ENCODE data around the gene GCKR.

The GCKR gene, protein sequence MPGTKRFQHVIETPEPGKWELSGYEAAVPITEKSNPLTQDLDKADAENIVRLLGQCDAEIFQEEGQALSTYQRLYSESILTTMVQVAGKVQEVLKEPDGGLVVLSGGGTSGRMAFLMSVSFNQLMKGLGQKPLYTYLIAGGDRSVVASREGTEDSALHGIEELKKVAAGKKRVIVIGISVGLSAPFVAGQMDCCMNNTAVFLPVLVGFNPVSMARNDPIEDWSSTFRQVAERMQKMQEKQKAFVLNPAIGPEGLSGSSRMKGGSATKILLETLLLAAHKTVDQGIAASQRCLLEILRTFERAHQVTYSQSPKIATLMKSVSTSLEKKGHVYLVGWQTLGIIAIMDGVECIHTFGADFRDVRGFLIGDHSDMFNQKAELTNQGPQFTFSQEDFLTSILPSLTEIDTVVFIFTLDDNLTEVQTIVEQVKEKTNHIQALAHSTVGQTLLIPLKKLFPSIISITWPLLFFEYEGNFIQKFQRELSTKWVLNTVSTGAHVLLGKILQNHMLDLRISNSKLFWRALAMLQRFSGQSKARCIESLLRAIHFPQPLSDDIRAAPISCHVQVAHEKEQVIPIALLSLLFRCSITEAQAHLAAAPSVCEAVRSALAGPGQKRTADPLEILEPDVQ

DNA sequence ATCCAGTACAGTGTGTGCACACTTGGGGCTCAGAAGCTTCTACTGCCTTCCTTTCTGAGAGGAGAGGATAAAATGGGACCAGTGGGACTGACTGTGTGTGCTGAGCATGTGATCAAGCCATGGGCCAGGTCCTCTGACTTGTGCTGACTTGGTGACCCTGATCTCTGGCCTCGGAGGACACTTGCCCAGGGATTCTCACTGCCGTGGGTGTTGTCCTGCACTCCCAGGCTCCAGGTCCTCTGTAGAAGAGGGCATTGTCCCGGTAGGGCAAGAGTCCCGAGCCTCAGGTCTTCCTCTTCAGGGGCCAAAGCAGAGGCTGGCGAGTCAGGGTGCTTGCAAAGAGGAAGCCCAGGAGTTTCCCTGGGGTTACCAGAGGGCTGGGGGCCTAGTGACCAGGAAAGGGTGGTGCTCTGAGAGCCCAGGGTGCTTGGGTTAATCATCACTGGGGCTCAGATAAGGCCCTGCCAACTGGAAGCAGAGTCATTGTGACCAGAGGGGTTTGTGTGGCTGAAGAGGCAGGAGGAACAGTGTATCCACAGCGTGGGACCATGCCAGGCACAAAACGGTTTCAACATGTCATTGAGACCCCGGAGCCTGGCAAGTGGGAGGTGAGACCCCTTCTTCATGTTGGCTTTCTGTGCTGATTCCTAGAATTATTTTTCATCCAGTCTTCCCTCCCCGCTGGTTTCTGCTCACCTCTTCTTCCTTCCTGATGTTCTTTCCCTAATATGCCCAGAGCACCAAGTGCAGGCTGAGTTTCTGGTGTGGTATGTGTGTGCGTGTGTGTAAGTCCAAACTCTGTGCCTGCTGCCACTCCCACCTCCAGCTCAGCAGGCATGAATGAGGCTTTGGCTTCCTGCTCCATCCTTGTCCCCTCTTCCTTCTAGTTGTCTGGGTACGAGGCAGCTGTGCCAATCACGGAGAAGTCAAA is at the start of gene GCKR:
Gene GCKR (plus strand): TSS at position 483 of the 931 bp plus-strand sequence. CDS start 66 bp downstream, at position 549.
- DNase-seq (ENCODE audit: low spot score) = peak; percentile 50

DNA sequence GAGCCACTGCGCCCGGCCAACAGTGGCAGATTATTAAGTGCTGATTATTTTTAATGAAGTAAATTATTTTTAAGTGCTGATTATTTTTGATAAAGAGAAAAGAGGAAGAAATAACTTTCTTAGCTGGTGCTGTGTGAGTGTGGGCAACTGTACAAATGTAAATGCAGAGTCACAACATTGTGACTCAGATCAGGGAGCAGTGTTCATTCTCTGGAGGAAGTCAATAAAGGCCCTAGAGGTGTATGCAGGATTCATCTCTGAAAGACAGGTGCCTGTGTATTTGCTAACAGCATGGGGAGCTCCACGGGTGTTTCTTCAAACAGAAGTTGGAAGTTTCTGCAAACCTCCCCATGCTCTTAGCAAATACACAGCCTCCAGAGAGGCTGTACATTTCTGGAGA is 48.3 kb upstream of the GCKR start:
- DNase-seq (ENCODE audit: low spot score) = no peak

DNA sequence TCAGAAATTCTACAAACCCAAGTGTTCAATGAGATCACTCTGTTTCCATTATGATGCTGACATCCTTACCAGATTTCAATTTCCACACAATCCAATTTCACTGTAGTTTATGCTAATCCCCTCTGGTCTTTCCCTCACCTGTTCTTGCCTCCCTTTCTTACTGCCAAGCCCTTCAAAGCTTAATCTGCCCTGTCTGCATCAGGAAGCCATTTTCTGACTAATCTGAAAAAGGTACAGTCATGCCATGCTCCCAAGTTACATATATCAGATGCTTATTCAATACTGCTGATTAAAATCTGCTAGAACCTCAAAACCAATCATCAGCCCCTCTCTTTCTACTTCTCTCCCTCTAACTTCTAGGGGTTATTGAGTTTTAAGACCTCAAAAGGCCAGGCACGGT is 45.5 kb upstream of the GCKR start:
- no peak for DNase-seq (ENCODE audit: low spot score)

GRCh38 chr2:27453968-27454367 is 42.7 kb upstream of the GCKR start:
- no peak for DNase-seq (ENCODE audit: low spot score)

DNA sequence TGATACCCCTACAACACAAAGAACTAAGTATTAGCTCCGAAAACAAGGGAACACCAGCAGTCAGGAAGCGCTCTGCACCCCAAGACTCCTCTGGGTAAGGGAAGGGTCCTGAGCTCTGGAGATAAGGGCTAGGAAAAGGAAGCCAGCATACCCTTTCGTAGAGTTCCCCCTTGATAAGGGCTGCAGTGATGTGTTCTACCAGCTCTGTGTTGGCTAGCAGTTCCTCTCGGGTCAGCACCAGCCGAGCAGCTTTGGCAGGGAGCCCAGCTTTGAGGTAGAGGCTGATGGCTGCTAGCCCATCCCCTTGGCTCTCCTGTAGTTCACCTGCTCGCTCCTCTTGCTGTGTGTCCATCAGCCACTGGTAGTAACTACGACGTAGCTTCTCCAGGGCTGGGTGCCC is 35.5 kb upstream of the GCKR start:
- DNase-seq (ENCODE audit: low spot score) = no peak

DNA sequence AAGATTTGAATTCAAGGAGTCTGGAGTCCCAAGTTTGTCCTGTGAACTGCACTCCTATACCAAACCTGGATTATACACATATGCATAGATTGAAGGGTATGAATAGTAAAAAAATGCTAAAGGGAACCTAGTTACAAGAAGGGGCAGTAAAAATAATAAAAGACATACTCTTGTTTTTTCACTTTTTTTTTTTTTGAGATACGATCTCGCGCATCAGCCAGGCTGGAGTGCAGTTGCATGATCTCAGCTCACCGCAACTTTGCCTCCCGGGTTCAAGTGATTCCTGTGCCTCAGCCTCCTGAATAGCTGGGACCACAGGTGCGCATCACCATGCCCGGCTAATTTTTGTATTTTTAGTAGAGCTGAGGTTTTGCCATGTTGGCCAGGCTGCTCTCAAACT is 32.2 kb upstream of the GCKR start:
- no peak for DNase-seq (ENCODE audit: low spot score)

GRCh38 chr2:27471961-27472360 is 24.7 kb upstream of the GCKR start:
- DNase-seq (ENCODE audit: low spot score) = no peak

- no peak for DNase-seq (ENCODE audit: low spot score)
Measured at GRCh38 chr2:27485496-27485895, 11.1 kb upstream of the GCKR start.

DNA sequence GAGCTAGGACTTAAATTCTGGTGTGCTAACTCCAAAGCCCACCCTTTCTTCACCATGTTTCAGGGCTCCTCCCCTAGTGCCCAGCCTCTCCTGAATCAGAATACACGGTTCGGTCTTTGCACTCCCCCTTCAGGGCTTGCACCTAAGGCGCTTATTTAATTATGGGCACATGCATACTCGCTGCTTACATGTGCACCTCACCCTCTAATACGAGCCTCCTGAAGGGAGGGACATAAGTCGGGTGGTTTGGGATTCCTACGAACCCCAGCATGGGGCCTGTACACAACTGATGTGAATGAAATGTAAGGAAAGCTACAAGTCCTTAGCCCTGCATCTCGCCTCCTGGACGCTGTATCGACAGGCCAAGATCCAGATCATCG is 7.5 kb upstream of the GCKR start:
- DNase-seq (ENCODE audit: low spot score) = no peak

GRCh38 chr2:27489498-27490397 is 6.9 kb upstream of the GCKR start, which contains the start of gene IFT172:
TSS of gene IFT172 (minus strand) at chr2:27489743. CDS start at chr2:27489653, 90 bp downstream.
- peak; percentile 94 for DNase-seq (ENCODE audit: low spot score)

DNA sequence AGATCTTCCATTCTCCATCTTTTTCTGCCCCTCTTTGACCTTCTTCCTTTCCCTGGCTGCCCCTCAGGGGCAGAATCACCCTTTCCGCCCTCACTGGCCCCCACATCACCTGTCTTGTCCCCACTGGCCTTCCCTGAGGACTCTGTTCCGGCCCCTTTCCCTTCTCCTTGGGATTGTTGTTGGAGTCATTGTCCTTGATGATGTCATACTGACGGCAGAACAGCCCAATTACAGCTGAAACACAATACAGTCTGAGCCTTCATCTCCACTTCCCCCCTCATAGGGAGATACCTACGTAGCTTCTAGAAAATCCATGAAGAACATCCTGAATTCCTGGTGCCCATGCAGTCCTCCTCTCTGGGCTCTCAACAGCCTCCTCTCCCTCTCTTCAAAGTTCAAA is 4.1 kb upstream of the GCKR start:
- no peak for DNase-seq (ENCODE audit: low spot score)

DNA sequence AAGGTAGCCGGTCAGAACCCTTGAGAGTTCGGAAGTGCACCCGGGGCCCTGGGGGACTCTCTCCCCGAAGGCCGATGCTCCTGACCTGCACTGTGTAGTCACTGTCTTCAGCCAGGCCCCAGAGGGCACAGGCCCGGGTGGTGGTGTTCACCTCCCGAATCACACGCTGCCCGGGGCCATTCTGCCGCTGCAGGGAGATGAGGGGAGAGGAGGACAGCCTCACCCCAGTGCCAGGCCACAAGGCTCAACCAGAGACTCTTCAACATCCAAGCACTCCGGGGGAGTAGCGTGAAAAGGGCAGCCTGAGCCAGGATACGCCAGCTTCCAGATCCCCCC is 2.7 kb upstream of the GCKR start:
- no peak for DNase-seq (ENCODE audit: low spot score)

GRCh38 chr2:27494284-27494943 is 2.2 kb upstream of the GCKR start:
- DNase-seq (ENCODE audit: low spot score) = no peak

DNA sequence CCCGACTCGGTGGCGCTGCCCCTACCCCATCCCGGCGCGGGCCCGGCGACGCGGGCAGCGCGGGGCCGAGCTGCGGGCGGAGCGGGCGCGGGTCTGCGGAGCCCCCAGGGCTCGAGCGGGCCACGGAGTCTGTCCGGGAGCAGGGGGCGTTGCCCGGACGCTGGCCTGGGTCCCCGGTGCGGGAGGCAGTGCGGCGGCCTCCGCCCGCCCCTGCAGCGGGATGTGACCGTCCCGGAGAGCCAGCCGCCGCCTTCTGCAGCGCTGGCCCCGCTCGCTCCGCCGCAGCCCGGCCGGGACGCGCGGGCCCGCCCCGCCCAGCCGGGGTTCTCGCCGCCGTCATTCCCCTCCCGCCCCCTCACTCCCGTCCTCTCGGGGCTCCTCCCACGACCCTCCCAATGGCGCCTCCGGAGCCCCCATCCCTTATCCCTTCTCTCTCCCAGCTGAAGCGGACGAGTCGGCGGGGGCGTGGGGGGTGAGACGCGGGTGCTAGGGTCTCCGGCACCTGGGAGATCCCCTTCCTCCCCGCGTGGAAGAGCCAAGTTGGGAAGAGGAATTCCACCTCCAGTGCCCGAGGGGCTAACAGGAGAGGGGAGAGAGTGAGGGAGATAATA is 1.6 kb upstream of the GCKR start, which contains the start of gene FNDC4:
Gene FNDC4 (minus strand): TSS at position 257 of the 611 bp plus-strand sequence. CDS start 521 bp downstream, outside the sequence.
- DNase-seq (ENCODE audit: low spot score) = peak; percentile 43

GRCh38 chr2:27495840-27496356 is 741 bp upstream of the GCKR start:
- DNase-seq (ENCODE audit: low spot score) = no peak

- no peak for DNase-seq (ENCODE audit: low spot score)
Measured at GRCh38 chr2:27497288-27497627, 619 bp downstream of the GCKR start.

DNA sequence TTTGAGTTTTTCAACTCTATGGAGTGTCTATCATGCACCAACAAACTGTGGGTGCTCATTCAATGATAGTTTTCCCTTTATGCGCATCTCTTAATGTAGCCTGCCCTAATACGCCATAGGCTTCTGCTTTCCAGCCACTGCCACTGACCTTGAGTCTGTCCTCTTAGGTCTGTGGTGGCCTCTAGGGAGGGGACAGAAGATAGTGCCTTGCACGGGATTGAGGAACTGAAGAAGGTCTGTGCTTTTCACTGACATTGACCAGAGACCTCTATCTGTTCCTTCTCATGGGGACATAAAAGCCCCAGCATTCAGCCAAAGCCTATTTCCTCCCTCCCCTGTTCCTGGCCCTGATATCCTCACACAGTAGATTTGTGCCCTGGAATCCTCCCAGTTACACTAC is 2.3 kb downstream of the GCKR start:
- DNase-seq (ENCODE audit: low spot score) = no peak

DNA sequence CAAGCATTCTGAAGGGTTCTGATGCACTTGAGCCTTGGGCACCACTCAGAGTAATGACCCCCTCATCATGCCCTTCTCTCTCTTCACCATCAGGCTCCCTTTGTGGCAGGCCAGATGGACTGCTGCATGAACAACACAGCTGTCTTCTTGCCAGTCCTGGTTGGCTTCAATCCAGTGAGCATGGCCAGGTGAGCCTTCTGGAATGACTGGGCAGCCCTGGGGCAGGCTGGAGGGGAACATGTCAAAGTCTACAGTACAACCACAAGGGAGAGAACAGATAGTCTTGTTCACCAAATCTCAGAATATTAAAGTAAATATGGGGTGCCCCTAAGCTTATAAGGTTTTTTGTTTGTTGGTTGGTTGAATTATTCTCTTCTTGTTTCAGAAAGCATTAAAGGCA is 4.4 kb downstream of the GCKR start:
- DNase-seq (ENCODE audit: low spot score) = no peak

DNA sequence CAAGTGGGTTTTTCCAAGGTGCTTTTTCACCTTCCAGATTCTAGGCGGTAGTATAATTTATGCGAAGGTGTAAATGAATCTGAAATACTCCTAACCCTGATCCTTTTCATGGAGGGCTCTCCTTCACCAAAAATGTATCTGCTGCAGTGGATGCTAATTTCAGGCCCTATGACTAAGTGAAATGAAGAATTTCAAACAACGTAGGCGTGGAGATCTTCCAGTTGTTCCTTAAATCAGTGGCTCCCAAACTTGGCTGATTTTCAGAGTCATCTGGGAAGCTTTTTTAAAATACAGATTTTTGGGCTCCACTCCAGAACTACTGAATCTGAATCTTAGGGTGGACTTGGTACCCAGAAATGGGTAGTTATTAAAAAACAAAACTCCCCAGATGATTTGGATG is 5.5 kb downstream of the GCKR start:
- no peak for DNase-seq (ENCODE audit: low spot score)

- no peak for DNase-seq (ENCODE audit: low spot score)
Measured at GRCh38 chr2:27506587-27506986, 9.9 kb downstream of the GCKR start.

Measured in HuH-7 (cell line).